Measurements from ENCODE around the gene GNG3.
"Not testable (repeated sequence)": the region's sequence is repeated elsewhere in the genome, so short reads cannot be mapped to it uniquely, and the experiment has no call there.

GNG3 gene

DNA sequence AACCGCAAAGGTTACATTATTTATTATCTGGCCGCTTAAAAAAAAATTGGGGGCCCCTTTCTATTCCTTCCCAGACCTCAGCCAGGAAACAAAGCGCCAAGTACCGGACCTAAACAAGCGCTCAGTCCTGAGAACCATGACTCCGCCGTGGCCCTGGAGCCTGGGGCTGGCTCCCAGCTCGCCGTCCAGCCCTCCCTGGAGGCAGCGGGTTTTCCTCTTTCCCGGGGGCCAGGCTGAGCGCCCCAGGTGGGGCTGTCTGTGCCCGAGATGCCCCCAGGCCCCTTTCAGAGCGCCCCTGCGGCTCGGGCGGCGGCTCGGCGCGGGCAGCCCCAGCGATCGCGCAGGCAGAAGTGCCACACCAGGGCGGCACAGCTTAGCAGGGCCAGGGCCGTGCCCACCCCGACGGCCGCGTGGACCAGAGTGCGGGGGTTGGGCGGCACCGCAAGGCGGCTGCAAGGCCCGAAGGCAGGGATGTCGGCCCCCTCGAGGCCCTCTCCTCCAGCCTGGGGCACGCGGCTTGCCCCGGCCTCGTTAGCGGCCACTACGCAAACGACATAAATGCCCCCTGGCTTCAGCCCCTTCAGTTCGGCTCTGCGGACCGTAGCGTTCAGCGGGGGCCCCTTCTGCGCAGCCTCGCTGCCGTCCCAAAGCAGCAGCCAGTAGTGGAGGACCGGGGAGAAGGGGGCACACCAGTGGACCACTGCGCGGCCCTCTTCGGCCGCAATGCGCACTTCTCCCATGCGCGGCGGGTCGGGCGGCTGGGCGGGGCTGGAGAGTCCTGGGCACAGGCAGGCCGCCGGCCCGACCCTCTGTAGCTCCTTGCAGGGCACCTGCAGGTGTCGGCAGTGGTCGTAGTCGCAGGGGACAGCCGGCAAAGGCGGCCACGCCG is 19.7 kb upstream of the GNG3 start:
- no peak for DNase-seq (ENCODE audit: low read depth)

DNA sequence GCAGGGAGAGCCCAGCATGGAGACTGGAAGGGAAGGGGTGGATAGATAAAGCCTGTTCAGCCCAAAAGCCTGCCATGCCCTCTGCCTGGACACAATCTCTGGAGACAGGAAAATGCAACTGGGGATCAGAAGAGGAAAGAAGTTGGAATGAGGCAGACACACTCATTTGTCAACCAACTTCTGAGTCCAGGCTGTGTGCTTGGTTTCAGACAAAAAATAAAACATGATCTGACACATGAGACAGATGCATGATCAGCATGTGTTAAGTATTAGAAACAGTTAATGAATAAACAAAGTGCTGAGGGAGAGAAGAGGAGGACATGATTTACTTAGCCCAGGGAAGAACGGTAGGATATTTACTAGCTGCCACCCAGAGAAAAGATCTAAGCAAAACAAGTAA is 19.0 kb upstream of the GNG3 start:
- DNase-seq (ENCODE audit: low read depth): no peak

GRCh38 chr11:62689421-62690183 is 17.9 kb upstream of the GNG3 start, which contains the start of gene LRRN4CL:
Gene LRRN4CL, minus strand, starts transcription at chr11:62689530. Its CDS starts 1,022 bp downstream, at chr11:62688508.
- DNase-seq (ENCODE audit: low read depth): no peak

DNA sequence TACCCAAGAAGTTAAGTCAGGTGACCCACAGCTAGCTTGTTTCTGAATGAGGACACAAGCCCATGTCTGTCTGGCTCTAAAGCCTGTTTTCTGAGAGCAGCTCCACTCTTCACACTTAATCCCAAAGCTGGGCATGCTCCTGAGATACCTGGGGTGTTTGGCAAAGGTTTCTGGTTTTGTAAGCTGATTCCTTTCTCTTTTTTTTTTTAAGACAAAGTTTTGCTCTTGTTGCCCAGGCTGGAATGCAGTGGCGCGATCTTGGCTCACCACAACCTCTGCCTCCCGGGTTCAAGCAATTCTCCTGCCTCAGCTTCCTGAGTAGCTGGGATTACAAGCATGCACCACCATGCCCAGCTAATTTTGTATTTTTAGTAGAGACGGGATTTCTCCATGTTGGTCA is 13.9 kb upstream of the GNG3 start:
- not testable (repeated sequence) for DNase-seq (ENCODE audit: low read depth)

GRCh38 chr11:62694455-62695167 is 12.9 kb upstream of the GNG3 start:
- peak; percentile 43 for DNase-seq (ENCODE audit: low read depth)

GRCh38 chr11:62702246-62702645 is 5.2 kb upstream of the GNG3 start:
- DNase-seq (ENCODE audit: low read depth): no peak

GRCh38 chr11:62703921-62704320 is 3.6 kb upstream of the GNG3 start:
- not testable (repeated sequence) for DNase-seq (ENCODE audit: low read depth)

DNA sequence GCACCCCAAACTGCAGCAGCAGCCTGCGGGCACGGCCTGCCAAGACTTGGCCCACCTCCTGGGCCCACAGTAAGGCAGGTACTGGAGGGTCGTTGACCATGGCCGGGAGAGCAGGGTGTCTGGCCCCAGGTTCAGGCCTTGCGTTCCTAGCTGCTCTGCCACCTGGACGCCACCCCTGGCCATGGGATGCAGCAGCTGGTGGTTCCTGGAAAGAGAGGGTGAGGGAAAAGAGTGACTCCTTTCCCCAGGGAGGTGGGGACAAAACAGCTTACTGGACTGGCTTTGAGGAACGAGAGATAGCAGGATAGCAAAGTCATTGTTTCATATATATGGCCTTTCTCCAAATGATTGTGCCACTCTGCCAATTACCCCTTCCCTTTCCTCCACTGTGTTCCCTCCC is 2.1 kb upstream of the GNG3 start:
- DNase-seq (ENCODE audit: low read depth): no peak

DNA sequence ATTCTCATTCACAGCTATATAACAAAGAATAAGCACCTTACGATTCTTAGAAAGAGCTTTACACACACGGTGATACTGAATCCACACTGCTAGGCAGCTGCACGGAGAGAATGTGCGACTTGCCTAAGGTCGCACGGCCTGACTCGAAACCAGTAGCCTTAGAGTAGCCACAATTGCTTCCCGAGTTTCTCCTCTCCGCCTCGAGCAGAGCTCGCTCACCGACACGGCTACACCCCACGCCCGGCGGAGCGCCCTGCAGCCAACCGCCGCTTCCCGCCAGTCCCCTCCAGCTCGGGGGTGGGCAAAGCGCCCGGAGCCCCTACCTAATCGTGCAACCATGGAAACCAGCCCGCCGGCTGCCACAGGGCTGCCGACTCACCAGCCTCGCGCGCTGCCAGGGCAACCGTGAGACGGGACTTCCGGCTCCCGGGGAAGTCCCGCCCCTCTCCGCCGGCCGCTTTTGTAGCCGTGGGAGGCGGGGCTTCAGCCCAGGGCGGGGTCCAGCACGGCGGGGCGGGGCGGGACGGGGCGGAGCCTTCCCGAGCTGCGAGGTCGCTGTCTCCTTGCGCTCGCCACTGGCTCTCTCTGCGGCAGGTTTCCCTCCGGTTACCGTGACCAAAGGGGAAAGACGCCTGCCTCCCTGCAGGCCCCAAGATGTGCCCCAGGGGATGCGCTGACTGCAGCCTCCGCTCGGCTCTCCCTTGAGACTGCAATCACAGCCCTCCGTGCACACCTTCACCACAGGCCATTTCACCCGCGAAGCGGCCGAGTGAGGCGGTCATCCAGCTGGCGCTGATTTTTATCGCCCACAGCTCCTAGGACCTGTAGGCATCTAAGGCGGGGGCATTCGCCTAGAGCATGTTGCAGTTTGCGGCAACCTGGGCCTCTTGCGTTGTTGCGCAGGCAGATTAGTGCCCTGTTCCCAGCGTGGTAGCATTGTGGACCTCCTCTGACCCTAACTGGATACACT is 1.3 kb upstream of the GNG3 start:
- peak; percentile 93 for DNase-seq (ENCODE audit: low read depth)

DNA sequence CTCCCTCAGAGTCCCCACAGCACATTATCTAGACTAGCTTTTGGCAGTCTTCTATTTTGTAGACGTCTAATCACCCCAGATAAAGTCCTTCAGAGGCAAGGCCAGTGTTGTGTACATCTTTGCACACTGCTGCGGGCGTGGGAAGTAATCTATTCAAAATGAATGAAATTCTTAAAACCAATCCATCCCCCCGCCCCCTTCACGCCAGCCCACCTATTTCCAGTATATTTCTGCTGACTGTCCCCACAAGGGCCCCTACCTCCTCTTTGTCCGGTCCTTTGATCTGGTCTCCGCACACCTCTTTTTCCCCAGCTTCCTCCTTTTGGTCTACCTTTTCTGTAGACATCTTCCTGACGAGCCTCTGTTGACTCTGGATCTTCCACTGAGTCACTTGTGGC is 627 bp upstream of the GNG3 start:
- no peak for DNase-seq (ENCODE audit: low read depth)

DNA sequence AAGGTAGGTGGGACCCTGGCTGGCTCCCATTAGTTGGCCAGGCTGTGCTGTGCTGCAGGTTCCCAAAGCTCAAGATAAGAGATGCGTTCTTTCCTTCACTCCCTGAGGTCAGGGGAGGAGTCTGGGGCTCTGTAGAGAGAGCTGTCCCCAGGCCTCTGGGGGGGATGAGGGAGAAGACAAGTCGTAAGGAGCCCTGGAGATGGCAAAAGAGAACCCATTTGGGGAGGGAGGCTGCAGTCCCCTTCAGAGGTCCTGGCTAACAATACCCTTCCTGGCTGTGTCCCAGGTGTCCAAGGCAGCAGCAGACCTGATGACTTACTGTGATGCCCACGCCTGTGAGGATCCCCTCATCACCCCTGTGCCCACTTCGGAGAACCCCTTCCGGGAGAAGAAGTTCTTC is 916 bp downstream of the GNG3 start:
- no peak for DNase-seq (ENCODE audit: low read depth)

- DNase-seq (ENCODE audit: low read depth): peak; percentile 14
Measured at GRCh38 chr11:62708793-62709192, 1.3 kb downstream of the GNG3 start.

DNA sequence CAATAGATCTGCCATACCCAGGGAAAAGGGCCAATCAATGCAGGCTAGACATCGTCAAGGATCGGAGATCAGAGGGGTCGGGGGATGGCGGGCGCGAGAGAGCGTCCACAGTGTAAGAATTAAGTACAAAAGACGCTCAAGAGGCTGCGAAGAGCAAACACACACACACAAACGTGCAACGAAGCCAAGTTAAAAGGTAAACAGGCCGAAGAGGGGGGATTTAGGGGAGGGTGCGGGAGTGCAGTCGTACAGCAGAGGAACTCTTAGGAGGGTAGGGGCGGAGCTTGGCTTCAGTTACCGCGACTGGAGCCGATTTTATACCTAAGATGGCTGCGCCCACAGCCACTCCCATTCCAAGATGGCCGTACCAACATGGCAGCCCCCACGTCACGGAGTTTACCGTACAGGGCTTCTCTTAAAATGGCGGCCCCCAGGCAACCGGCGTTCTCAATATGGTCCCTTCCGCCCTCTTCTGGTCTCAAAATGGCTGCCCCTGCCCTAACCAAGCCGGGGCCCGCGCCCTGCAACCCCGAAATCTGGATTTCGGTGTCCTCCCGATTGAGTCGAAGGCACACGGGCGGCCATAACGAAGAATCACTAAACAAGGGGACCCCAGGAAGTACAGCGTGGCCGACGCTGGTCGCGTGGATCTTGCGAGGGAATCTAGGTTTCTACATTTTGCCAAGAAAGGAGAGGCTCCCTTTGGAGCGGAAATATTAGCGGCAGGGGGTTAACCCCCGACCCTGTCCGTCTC is 1.9 kb downstream of the GNG3 start:
- DNase-seq (ENCODE audit: low read depth): peak; percentile 90

DNA sequence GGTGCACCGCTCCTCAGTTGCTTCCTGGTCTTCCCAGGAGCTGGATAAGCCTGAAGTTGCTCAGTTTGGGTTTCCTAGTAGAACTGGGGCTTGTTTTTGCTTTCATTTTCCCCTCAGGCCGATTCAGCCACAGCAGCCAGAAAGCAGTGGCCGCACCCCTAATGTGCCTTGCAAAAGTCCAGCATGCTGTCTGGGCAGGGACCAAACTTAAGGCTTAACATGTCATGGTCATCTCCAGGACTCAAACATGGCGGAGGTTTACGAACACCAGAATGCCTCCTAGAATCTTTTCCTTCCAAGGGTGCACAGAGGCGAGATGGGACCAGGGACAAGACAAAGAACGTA is 2.5 kb downstream of the GNG3 start:
- DNase-seq (ENCODE audit: low read depth): no peak

DNA sequence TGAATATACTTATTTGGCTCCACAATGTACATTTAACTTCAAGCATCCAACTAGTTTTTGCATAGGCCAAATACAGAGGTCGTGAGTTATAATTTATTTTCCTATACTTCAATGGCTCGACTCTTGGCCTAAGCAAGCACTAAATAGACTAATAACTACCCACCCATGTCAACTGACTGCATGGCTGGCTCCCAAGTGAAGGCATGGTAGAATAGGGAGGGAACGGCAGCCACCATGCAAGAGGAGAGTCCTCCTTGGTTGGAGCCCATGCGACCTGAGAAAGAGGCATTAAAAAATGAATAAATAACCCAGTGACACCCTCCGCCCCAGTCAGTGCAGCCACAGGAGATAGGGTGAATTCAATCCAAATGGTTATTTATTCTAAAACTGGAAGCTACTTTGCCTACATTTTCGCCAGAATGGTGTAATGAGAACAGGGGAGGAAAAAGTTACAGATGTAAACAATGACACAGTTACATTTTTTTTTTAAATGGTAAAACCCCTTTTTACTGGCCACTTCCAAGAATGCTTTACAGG is 4.9 kb downstream of the GNG3 start:
- no peak for DNase-seq (ENCODE audit: low read depth)

DNA sequence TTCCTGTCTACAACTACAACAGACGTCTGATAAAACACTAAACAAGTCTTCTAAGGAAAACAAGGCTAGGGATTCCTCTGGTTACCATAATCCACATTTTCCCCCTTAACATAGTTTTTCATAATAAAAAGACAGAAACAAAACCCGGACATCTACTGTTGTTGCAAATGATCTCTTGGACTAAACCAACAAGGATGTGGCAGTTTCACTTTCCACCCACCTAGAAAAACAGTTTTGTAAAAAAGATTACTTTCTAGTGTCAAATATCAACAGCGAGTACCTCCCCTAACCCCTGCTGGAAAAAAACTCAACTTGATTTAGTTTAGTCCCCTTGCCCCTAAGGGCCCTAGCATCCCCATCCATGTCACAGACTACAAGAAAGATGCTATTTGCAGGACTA is 5.4 kb downstream of the GNG3 start:
- no peak for DNase-seq (ENCODE audit: low read depth)

DNA sequence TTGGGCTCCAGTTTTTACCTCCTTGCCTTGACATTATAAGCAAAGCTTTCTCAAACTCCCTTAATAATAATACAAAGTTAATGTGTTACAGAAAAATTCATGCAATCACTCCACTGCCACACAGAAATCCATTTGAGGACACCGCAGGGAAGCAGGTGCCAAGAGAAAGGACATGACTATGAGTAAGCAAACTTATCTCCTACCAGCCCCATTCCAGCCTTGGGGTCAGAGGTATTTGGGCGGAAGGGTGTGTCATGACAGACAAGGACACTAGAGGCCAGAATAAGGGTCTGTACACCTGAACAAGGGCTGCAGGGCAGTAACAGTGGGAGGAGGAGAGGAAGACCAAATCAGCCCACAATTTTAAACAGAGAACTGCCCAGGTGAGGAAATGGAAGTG is 5.9 kb downstream of the GNG3 start:
- DNase-seq (ENCODE audit: low read depth): no peak

GRCh38 chr11:62715150-62716130 is 8.0 kb downstream of the GNG3 start:
- no peak for DNase-seq (ENCODE audit: low read depth)

- DNase-seq (ENCODE audit: low read depth): no peak
Measured at GRCh38 chr11:62716206-62716605, 8.7 kb downstream of the GNG3 start.
